Gastroesophageal sphincter (tissue), 3 donors: Measurements from ENCODE around the gene PRR23A.

ENCODE experiments used
- CTCF ChIP-seq, 4 experiments: fragments of 200-600 bp in 2 of 4; fragments of 450-650 bp in 2 of 4; sonication (generic) in 1 of 4; IDR thresholded peaks; one replicate each; pipeline ENCODE4 v1.5.1; 2017 to 2019; ENCODE audit warnings: antibody characterized with exemption in 4 of 4, mild to moderate bottlenecking in 2 of 4, moderate library complexity in 2 of 4
- EP300 ChIP-seq: sonication (generic); formaldehyde crosslinking; IDR thresholded peaks from one replicate; pipeline ENCODE4 v1.6.1; 2017; ENCODE audit warnings: antibody characterized with exemption, mild to moderate bottlenecking
- POLR2A ChIP-seq, 2 donors: fragments of 450-650 bp; IDR thresholded peaks; one replicate each; pipeline ENCODE4 v1.6.1; 2017; ENCODE audit warnings: antibody characterized with exemption in 2 of 2, mild to moderate bottlenecking in 2 of 2, moderate library complexity in 1 of 2
- POLR2AphosphoS5 ChIP-seq: sonication (generic); formaldehyde crosslinking; IDR thresholded peaks from one replicate; pipeline ENCODE4 v1.6.1; 2017; ENCODE audit warnings: antibody characterized with exemption

GRCh38 chr3:138985932-138986331 lies 20.1 kb downstream of the PRR23A start:
- TF ChIP-seq CTCF (IDR thresholded peaks at IDR 0.05) (no peak), EP300 (no peak), POLR2A (IDR thresholded peaks at IDR 0.05) (no peak), POLR2AphosphoS5 (no peak)
